ENCODE results near the gene UVRAG. TPM values are rescaled to one million over a fixed set of nuclear protein-coding genes. Genes with fewer than 3 reads are reported as not detected.

Gene UVRAG
- total RNA-seq, 1 experiment from 2014 or later, result 9.2 TPM

DNA sequence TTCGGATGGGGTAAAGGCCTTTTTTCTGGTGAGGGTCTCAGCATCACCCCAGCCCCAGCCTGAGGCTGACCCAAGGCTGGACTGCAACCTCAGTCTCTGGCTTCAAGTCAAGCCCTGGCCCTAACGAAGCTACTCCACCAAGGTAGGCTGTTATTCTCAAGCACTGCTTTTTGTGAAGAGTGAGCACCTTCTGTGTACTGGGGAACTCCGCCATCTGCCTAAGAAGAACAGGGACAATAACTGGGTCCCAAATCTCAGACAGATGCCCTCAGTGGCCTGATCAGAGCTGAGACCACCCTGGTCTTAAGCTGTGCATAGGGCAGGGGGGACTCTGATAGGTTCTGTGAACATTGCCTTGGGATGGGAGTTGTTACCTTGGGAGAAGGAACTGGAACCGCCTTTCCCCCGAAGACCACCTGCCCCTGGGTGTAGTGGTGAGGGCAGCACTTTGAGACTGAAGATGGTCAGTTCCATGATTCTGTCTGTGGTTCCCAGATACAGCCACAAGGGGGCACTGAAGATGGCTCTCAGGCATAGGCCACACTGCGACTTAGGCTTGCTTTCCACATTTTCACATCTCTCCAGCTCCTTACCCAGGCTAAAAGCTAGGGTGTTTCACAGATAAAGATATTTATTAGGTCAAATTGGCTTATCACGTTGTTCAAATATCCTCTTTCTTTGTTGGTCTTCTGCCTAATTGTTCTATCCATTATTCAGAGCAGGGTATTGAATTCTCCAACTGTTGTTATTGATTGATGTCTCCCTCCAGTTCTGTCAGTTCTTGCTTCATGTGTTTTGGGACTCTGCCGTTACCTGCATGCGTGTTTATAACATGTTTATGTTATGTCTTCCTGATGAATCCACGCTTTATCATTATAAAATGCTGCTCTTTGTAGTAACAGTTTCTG, 11.8 kb upstream of the UVRAG start:
- peak; percentile 51 for DNase-seq (ENCODE audit: extremely low read depth, low read depth)

DNA sequence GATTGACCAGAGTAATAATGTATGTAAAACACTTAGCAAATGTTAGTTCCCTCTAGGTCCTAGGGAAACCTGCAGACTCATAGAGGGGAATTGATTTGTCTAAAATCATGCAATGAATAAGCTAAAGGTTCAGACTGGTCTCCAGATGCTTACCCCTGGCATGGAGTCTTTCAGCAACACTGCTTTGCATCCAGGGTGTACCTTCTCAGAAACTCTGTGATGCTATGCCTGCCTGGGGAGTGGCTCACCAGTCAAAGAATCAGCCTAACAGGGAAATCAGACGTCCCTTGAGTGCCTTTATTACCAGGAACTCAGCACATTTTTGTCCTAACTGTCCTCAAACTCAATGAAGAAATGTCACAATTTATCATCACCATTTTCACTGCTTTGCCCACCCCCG, 5.9 kb upstream of the UVRAG start:
- DNase-seq (ENCODE audit: extremely low read depth, low read depth), result no peak

DNA sequence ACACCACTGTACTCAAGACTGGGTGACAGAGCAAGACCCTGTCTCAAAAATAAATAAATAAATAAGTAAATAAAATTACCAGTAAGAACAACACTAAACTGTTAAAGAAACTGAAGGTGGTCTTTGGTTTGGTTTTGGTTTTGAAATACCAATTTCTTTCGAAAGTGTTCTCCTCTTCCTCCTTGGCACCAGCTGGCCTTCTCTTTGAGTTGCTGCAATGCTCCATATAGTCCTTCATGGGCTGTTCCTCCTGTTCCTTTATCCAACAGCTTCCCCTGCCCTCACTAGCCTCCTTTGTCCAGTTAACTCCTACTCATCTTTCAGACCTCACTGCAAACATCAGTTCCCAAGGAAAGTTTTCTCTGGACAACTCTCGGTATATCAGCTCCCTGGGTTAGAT, 5.0 kb upstream of the UVRAG start:
- no peak for DNase-seq (ENCODE audit: extremely low read depth, low read depth)

DNA sequence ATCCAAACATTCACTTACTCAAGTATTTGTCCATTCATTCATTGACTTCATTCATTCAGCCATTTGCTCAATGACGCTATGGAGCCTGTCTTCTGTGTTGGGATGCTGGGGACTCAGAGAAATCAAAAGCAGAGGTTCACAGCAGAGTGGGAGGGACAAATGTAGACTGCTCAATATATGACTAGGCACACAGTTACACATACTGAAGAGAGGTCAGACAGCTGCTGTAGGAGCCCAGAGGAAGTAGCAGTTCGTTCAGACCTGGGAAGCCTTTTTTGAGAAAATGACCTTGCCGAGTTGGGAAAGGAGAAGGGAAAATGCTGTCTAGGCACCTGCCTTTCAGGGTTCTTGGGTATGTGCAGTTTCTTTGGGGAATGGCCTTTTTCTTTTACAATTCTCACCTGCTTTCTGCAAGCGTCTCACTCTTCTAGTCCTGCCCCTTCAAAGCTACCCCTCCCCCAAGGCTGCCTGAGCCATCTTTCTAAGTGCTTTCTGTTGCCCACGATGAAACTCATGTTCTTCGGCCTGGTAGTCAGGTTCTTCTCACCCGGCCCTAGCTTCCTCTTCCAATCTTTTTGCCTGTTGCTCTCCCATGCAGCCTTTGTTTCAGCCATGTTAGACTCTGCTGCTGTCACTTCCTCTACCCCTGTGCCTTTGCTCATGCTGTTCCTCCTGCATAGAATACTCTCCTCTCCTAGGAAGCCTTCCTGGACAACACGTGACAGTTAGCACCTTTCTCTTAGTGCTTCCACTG, 4.2 kb upstream of the UVRAG start:
- no peak for DNase-seq (ENCODE audit: extremely low read depth, low read depth)

DNA sequence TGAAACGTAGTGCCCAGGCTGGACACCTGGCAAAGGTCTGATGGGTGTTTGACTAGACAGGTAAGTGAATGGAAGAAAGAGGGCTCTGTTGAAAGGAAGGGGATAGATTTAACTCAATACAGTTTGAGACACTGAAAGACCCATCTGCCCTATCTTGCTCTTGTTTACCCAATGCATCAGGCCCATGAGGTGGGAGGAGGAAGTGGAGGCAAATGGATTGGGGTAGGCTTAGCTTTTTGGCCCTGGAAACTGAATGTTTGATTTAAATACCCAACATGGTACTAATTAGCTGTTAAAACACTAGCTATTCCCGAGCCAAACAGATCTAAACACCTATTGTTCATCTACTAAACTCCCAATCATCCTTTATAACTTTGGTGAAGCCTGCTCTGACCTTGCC, 3.5 kb upstream of the UVRAG start:
- no peak for DNase-seq (ENCODE audit: extremely low read depth, low read depth)

DNA sequence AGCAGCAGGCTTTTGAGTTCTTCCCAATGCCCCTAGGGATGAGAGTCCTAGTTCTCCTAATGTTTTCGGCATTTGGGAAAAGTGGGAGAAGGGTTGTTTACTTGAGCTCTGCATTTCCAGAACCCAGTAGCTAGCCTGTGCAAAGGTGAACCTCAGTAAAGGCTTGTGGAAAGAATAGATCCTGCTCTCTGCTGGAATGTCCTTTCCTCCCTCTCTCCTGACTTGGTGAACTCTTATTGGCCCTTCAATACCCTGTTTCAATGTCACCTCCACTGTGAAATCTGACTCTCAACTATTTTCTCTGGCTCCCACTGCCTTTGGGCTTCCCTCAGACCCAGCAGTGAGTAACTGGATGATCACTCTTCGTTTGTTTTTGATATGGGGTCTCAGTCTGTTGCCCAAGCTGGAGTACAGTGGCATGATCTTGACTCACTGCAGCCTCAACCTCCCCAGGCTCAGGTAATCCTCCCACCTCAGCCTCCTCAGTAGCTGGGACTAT, 2.4 kb upstream of the UVRAG start:
- DNase-seq (ENCODE audit: extremely low read depth, low read depth), result no peak

DNA sequence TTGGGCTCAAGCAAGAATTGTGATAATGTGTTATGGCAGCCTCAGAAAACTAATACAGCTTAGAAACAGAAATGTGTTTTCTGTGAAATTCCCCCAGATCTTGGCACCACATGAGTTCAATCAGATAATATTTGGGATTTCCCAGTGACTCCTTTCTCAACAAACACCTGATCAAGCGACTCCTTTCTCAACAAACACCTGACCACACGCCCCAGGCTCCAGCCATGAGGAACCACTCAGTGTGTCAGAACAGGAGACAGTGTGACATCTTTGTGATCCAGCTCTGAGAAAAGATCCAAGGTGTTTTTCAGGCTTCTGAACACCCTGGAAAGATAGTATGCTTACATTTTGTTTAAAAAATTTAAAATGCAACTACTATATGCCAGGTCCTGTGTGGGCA, 1.9 kb upstream of the UVRAG start:
- DNase-seq (ENCODE audit: extremely low read depth, low read depth), result no peak

DNA sequence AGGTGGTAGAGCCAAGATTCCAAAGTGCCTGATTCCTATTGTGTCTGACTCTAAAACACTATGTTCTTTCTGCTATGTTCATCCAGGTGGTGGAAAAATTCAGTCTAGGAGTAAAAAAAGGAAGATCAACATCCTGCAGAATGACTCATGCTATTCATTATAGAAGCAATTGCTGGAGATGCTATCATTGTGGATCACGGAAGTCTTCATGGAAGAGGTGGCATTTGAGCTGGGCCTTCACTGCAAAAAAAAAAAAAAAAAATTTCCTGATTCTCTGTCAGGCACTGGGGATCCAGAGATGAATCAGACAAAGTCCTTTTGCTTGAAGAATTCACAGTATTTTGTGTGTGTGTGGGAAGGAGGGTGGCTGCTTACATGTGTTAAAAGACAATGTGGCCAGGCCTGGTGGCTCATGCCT, 1.4 kb upstream of the UVRAG start:
- no peak for DNase-seq (ENCODE audit: extremely low read depth, low read depth)

DNA sequence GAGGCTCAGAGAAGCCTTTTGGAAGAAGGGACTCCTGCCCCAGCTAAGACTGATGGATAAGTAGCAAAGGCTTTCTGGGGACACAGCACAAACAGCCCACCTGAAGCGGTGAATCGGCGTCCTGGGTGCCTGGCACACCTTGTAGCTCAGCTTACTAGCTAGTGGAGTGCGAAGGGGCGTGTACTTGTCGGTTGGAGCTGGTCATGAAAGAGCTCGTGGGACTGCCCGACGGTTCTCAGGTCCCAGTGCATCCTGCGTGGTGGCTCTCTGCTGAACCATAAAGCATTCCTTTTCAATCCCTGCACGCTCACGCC, 690 bp upstream of the UVRAG start:
- DNase-seq (ENCODE audit: extremely low read depth, low read depth), result no peak

DNA sequence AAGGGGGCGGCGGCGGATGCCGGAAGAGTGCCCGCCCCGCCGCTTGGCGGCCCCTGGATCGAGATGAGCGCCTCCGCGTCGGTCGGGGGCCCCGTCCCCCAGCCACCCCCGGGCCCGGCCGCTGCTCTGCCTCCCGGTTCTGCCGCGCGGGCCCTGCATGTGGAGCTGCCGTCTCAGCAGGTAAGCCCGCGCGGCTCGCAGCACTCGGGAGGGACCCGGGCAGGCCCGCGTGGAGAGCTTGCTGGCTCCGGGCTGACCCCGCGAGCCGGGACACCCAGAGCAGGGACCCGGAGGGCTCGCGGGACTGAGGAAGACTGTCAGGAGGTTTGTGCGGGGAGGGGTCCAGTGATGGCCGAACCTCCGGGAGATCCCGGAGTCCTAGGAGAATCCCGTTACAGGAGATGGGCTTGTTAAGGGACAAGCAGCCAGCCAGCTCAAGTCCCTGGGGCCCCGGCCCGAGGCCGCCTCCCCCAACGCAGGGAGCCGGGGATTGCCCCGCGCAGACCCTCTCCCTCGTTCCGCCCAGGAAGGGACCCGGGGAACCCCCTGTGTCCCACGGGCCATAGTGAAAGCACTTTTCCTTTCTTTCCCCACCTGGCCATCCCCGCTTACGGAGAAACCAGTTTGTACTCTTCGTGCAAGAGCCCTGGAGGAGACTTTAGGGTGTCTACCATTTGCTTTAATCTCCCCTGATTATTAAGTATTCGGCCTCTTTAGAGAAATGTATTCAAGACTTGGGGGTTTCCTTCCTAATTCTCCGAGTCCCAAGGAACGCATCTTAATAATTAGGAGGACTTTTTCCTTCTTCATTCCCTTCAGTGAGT, 547 bp downstream of the UVRAG start:
- DNase-seq (ENCODE audit: extremely low read depth, low read depth), result peak; percentile 1

DNA sequence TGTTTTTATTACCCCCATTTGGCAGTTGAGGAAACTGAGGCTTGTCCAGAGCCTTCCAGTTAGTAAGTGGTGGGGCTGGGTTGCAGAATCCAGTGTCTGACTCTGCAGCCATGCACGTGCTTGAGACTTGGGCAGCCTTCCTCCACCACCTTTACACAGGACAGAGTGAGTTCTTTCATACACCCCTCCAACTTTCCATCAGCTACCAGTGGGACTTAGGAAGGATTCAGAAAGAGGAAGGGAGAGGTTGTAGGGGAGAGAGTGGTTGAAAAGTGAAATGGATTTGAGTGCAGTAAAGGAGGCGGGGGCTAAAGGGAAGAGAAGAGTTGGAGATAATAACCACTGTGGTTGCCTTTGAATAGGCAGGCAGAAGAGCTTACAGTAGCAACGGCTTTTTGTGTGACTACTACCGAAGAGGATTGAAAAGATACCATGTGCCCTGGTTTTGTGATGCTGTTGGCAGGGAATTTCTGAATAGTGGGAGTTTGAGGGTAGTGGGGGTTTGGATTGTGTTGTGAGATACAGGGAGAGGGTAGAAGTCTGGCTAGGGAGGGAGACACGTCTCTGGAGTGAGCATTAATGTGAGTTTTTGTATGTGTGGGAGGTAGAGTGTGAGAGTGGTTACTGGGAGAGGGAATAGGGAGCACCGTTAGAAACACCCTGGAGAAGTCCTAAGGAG, 1.7 kb downstream of the UVRAG start:
- DNase-seq (ENCODE audit: extremely low read depth, low read depth), result no peak

DNA sequence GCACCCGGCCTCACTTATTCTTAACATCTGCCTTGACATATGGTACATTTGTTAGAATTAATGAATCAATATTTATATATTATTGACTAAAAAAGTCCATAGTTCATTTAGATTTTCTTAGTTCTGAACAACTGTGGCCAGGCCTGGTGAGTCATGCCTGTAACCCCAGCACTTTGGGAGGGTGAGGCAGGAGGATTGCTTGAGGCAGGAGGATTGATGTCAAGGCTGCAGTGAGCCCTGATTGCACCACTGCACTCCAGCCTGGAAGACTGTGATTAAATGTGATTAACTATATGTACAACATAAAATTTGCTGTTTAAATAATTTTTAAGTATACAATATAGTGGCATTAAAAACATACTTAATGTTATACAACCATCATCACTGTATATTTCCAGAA, 5.6 kb downstream of the UVRAG start:
- no peak for DNase-seq (ENCODE audit: extremely low read depth, low read depth)

DNA sequence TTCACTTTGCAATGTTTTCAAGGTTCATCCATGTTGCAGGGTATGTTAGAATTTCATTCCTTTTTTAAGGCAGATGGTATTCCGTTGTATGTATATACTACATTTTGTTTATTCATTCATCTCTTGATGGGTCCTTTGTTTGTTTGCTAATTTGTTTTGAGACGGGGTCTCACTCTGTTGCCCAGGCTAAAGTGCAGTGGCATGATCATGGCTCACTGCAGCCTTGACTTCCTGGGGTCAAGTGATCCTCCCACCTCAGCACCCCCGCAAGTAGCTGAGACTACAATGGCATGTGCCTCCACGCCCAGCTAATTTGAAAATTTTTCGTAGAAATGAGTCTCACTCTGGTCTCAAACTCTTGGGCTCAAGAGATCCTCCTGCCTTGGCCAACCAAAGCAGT, 6.2 kb downstream of the UVRAG start:
- DNase-seq (ENCODE audit: extremely low read depth, low read depth), result no peak

DNA sequence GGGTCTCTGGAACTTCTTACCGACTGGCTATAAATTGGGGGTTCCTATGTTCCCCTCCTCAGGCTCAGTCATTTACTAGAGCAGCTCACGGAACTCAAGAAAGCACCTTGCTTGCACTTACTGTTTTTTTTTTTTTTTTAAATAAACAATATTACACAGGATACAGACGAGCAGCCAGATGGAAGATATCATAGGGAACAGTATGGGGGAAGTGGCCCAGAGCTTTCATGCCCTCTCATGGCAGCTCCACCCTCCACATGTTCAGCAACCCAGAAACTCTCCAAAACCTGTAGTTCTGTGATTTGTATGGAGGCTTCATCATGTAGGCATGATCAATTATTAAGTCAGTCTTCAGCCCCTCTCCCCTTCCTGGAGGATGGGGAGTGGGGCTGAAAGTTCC, 7.5 kb downstream of the UVRAG start:
- no peak for DNase-seq (ENCODE audit: extremely low read depth, low read depth)

DNA sequence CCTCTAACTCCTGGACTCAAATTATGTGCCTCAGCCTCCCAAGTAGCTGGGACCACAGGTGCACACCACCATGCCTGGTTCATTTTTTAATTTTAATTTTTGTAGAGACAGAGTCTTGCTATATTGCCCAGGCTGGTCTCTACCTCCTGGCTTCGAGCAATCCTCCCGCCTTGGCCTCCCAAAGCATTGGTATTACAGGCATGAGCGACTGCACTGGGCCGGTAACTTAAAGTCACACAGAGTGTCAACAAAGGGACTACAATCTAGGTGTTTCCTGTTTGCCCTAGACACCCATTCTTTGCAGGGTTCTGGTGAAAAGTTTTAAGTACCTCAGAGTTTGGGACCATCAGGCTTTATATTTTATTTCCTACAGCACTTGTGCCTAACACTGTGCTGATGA, 8.4 kb downstream of the UVRAG start:
- no peak for DNase-seq (ENCODE audit: extremely low read depth, low read depth)

DNA sequence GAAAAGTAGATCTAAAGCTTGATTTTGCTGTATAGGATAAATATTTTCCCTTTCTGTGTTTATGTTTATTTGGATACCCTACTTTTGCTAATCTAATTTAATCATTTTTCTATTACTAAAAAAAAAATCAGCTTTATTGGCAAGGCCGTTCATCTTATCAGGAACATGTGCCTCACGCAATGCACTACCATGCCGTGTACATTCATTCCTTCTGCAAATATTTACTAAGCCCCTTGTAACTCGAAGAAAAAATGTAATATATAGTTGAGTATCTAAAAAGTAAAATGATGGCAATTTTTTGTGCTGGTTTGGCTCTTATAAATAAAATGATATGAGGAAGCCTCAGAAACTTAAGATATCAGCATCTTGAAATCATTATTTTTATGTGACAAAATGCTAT, 8.9 kb downstream of the UVRAG start:
- no peak for DNase-seq (ENCODE audit: extremely low read depth, low read depth)

DNA sequence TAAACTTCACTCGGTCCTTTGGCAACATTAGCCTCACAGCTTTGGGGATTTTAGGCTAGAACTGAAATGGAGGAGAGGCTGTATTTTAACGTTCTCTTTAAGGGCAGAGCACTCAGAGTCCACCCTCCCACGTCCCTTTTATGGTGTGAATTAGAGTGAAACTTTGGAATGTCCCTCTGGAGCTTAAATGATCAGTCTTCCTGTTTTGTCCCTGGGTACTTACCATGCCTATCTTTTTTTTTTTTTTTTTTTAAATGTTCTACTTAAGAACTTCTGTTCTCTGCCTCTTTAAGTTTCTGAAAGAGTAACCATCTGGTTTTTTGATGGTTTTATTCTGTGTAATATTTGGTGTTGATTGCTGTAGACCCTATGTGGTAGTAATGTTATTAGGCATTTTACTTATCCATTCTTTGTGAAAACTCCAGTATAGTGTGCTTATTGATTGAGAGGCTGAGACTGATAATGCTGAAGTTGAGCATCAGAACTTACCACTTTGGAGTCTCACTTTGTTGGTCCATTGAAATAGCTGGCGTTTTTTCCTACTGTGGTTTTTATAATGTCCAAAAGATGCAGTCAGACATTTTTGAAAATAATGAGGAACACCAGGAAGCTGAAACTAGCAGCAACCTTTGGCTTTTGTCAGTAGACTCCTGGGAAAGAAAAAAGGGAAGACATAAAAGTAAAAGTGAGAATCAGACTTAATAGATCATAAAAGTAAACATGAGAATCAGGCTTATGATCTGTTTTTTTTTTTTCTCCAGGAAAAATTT, 11.6 kb downstream of the UVRAG start:
- no peak for DNase-seq (ENCODE audit: extremely low read depth, low read depth)

DNA sequence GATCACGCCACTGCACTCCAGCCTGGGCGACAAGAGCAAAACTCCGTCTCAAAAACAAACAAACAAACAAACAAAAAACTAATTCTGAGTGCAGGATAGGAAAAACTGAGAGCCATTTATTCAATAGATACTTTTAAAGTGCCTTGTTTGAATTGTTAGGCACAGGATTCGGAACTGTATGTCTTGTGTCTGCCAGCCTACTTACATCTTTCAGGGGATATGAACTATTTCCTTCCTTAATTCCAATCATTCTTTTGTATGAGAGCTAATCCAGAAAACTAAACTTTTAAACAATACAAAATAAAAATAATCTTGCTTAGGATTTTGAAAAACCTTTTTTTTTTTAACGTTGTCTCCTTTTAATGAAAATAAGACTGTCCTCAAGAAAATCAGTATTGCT, 12.6 kb downstream of the UVRAG start:
- DNase-seq (ENCODE audit: extremely low read depth, low read depth), result no peak

DNA sequence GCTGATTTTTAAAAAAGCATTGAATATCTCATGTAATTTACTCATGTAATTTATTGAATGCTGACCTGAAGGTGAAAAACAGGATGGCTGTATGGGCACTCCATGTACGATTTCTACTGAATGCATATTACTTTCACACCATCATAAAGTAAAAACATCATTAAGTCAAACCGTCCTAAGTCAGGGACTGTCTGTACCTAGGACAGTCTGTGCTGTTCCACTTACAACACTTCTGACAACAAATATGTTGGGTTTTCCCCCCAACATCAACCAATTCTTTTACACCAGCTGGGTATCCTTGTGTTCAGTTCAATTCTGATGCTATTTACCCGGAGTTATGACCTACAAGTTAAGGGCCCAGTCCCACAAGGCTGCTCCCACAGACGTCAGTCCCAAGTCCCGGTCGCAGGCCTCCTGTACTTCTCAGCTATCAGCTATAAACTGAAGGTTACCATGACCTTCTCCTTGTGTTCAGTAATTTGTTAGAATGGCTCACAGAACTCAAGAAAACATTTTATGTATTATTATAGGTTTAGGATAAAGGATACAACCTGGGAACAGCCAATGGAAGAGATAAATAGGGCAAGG, 17.0 kb downstream of the UVRAG start:
- no peak for DNase-seq (ENCODE audit: extremely low read depth, low read depth)

DNA sequence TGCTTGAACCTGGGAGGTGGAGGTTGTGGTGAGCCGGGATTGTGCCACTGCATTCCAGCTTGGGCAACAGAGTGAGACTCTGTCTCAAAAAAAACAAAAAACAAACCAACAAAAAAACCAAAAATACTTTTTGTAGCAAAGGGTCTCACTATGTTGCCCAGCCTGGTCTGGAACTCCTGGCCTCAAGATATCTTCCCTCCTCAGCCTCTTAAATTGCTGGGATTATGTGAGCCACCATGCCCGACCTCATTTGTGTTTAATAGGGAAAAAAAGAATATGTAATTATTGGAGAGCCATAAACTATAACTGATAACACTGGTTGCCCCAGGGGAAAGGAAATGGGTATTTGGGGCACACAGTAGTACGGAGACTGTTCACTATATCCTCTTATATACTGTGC, 19.7 kb downstream of the UVRAG start:
- no peak for DNase-seq (ENCODE audit: extremely low read depth, low read depth)
